Fibroblast of skin of right biceps (primary cell): ENCODE results near the gene TSPEAR.
"Not testable (repeated sequence)": the region's sequence is repeated elsewhere in the genome, so short reads cannot be mapped to it uniquely, and the experiment has no call there.

ENCODE experiments used
- DNase-seq: peaks from one replicate; pipeline ENCODE4 v3.0.0-alpha.2; 2013

Gene TSPEAR

GRCh38 chr21:44558329-44558675, 153.1 kb downstream of the TSPEAR start:
- DNase-seq, result not testable (repeated sequence)

- no peak for DNase-seq
These were observed 153.7 kb downstream of the TSPEAR start for GRCh38 chr21:44557491-44558328.

- no peak for DNase-seq
These were observed 154.5 kb downstream of the TSPEAR start for GRCh38 chr21:44556879-44557278.

GRCh38 chr21:44555200-44555875, 156.0 kb downstream of the TSPEAR start:
- DNase-seq, result no peak

GRCh38 chr21:44552681-44553080, 158.7 kb downstream of the TSPEAR start:
- no peak for DNase-seq

- DNase-seq, result no peak
These were observed 159.2 kb downstream of the TSPEAR start for GRCh38 chr21:44552136-44552535.

GRCh38 chr21:44551340-44551961, 159.9 kb downstream of the TSPEAR start, which contains the start of gene KRTAP10-2:
KRTAP10-2 (minus strand) TSS chr21:44551505; CDS start chr21:44551458, 47 bp downstream.
- DNase-seq, result no peak

GRCh38 chr21:44550807-44551206, 160.6 kb downstream of the TSPEAR start:
- no peak for DNase-seq

GRCh38 chr21:44550285-44550684, 161.1 kb downstream of the TSPEAR start:
- DNase-seq, result not testable (repeated sequence)

- no peak for DNase-seq
These were observed 161.7 kb downstream of the TSPEAR start for GRCh38 chr21:44549525-44550211.

- DNase-seq, result no peak
These were observed 162.4 kb downstream of the TSPEAR start for GRCh38 chr21:44548922-44549321.

- no peak for DNase-seq
These were observed 163.0 kb downstream of the TSPEAR start for GRCh38 chr21:44548381-44548780.

GRCh38 chr21:44547656-44548331, 163.6 kb downstream of the TSPEAR start:
- DNase-seq, result no peak

- no peak for DNase-seq
These were observed 166.8 kb downstream of the TSPEAR start for GRCh38 chr21:44544566-44544965.

GRCh38 chr21:44542716-44543115, 168.7 kb downstream of the TSPEAR start:
- DNase-seq, result no peak

- DNase-seq, result no peak
These were observed 170.6 kb downstream of the TSPEAR start for GRCh38 chr21:44540741-44541288.

- DNase-seq, result no peak
These were observed 171.2 kb downstream of the TSPEAR start, which contains the start of gene KRTAP10-1 for GRCh38 chr21:44539991-44540666. KRTAP10-1 (minus strand) TSS chr21:44540195; CDS start chr21:44540150, 45 bp downstream.

- DNase-seq, result no peak
These were observed 172.3 kb downstream of the TSPEAR start for GRCh38 chr21:44539046-44539445.

- no peak for DNase-seq
These were observed 173.2 kb downstream of the TSPEAR start for GRCh38 chr21:44537930-44538911.

GRCh38 chr21:44535963-44536362, 175.4 kb downstream of the TSPEAR start:
- DNase-seq, result no peak
